Right forelimb (tissue), 1 donor: ENCODE data around the gene PCOLCE2.

Experiments used
- DNase-seq: peaks from one replicate; pipeline ENCODE4 v3.0.0-alpha.2; 2018

Gene PCOLCE2, protein sequence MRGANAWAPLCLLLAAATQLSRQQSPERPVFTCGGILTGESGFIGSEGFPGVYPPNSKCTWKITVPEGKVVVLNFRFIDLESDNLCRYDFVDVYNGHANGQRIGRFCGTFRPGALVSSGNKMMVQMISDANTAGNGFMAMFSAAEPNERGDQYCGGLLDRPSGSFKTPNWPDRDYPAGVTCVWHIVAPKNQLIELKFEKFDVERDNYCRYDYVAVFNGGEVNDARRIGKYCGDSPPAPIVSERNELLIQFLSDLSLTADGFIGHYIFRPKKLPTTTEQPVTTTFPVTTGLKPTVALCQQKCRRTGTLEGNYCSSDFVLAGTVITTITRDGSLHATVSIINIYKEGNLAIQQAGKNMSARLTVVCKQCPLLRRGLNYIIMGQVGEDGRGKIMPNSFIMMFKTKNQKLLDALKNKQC

DNA sequence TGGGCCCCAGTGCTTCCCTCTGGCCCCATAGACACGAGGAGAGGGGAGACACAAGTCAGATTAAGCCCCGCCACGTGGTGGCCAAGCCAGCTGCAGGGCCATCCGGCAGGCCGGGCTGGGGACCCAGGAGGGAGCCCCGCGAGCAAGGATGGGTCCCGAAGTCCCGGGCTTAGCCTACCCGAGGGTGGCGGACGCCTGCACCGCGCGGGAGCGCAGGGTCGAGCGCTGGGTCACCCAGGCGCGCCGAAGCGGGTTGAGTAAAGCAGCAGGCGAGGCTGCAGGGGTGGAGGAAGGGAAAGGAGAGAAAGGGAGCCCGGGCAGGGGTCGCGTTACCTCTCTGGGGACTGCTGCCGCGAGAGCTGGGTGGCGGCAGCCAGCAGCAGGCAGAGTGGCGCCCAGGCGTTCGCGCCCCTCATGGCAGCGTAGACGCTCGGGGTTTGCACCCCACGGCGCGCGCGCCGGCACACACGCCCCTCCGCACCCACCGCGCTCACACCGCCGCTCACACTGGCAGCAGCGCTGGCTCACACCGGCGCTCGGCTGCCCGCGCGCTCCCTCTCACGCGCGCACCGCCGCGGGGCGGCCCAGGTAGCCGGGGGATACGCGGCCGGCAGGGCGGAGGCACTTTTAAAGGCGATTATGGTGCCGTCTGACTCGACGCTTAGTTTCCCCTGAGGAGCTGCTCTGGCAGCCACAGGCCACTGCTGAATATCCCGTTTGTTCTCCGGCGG is at the start of gene PCOLCE2:
Gene PCOLCE2 (minus strand): TSS at position 603 of the 731 bp plus-strand sequence. CDS start 187 bp downstream, at position 416.
- DNase-seq = peak; percentile 64

DNA sequence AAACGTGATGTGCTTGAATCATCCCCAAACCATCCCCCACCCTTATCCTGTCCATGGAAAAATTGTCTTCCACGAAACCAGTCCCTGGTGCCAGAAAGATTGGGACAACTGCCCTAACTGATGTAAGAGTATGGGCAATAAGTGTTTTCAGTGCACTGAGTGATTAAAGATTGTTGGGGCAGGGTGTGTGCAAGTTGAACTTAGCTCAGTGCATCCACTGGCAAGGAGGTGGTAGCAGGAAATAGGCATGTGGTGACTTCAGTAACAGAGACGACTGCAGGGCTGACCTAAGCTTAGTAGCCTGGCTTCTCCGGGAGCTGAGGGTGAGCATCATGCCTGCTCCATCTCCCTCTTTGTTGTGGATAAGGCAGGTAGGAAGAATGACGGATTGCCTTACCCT is 47.1 kb upstream of the PCOLCE2 start:
- DNase-seq = no peak

DNA sequence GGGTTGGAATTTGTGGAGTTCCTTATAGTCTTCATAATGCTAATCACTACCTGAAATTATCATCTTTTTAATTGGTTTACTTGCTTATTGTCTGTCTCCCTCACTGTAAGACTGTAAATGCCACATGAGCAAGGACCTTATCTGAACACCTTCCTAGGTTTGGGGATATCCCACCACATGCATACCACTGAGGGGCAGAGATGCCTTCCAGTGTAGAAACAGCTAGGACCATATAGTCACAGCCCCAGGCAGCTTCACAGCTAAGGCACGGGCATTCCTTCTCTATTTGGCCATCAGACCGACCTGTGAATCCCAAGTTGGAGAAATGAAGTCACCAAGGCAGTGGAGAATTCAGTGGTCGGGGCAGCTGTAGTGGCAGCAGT is 46.0 kb upstream of the PCOLCE2 start:
- DNase-seq = no peak

DNA sequence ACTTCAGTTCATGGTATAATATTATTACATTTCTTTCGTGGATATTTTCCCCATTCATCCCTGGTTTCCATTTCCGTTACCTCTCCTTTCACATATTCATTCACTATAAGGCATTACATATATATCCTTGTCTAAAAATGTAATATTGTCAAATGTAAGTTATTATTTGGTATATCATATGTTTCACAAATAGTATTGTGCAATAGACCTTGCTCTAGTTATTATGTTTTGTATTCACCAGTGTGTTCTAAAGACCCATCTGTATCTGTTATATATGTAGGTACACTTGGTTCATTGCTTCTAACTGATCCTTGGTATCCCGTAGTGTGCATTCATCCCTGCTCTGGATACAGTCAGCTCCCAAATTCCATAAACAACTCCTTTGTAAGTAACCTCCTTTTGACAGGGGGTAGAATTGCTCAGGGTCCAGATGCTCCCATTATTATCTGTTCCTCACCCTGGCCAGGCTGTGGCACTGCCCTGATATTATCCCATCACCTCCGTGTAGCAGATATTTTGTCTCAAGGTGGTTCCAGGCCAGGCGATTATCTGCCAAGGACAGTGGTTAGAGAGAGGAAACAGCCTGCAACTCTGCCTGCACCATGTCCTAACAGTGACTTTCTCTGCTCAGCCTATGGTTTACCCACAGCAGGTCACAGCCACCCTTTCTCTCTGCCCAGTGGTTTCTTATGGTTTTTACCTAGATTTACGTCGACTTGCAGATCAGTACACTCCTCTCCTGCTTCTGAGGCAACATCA is 45.4 kb upstream of the PCOLCE2 start:
- DNase-seq = no peak

DNA sequence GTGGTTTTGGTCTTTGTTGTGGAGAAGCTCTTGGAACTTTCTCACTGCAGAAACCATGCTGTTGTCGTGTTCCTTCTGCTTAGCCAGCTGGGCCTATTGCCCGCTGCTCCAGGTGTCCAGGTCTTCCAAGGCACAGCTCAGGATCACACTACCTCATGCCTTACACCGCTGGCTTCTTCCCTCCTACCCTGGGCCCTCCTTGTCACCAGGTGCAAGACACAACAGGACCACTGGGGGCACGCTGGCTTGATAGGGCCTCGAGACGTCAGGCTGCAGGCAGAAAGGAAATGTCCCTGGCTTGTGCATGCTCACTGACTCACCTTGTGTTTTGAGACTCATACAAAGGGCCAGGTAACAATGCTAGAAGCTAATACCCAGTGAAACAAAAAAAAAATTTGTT is 42.3 kb upstream of the PCOLCE2 start:
- no peak for DNase-seq

DNA sequence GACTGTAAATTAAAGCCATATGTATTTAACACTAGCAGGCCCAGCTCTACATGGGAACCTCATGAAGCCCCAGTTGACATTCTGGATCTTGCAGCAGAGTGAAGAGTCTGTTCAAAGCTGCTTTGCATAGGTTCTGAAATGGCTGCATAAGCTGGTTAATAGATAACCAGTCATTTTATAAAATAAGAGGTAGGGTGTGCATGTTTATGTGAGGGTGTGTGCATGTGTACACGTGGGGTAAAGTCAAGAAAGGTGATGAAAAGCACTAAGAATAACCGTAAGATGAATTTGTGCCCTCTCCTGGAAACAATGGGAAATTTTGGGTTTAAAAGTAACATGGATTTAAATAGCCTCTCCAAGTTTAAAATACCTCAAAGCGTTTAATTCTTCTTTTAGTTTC is 41.6 kb upstream of the PCOLCE2 start:
- no peak for DNase-seq

DNA sequence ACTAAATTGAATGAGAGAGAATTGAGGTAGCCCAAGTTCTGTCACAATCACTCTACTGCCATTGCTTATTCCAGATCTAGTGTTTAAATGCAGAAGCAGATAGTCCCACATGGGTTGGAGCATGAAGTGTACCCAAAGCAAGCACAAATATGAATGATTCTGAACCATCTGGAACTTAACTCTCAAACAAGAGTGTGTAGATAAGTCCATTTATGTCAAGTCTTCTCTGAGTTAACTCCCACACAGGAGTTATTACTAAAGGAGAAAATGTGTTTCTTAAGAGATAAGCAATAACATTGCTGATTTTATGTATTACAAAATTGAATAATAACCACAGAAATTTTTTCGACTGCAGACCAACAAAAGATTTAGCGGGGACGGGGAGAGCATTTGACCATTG is 41.0 kb upstream of the PCOLCE2 start:
- no peak for DNase-seq

DNA sequence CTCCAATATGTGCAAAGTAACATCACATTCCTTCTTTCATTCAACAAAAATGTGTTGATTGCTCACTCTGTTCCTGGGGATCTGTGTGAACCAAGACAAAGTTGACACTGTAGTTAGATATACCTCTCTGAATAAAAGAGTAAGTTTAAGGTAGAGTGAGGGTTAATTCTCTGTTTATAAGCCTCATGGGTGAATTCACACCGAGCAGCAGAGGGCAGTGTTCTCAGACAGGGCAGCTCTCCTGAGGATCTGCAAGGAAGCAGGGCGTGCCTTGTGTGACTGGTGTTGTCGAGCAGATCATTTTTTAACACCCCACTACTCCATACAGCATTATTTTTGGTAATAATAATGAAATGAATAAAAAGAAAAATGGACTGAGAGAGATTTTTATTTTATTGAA is 40.2 kb upstream of the PCOLCE2 start:
- DNase-seq = no peak

DNA sequence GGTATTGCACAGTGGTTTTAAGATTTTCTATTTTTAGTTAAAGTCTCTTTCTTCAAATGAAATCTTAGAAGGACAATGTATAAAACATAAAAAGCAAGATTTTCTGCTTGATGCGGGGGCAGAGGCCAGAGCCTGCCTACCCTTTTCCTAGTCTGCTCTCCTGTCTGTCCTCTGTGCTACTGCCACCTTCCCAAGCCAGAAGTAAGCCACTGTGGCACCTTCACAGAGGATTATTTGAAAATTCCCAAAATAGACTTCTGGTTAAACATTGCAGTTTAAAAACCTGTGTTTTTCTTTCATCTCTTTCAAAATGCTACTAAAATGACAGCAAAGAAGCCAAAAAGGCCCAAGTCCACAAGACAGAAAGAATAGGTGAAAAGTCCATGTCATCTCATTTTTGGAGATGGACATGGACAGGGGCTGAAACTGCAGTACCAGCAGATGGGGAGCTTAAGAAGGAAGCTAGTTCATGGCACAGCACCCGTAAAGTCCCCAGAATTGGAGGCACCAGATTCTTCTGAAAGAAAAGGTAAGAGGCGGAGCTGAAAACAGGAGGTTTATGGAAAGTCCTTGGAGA is 37.6 kb upstream of the PCOLCE2 start:
- DNase-seq = no peak

DNA sequence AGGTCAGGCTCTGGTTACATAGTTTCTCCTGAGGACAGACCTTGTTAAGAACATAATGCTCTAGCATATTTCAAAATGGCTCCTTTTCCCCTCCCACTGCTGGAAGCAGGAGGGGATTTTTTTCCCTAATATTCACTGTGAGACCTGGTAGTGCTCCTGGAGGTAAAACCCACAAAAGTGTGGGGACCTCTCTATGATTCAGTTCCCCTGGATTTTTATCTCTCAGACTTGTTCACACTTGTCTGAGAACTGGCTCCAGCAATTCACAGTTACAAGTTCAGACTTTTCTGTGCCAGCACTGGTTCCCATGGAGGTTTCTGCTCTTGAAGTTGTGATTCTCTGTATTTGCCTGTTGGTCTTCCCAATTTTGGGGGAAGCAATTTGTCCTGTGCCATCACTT is 36.3 kb upstream of the PCOLCE2 start:
- no peak for DNase-seq

DNA sequence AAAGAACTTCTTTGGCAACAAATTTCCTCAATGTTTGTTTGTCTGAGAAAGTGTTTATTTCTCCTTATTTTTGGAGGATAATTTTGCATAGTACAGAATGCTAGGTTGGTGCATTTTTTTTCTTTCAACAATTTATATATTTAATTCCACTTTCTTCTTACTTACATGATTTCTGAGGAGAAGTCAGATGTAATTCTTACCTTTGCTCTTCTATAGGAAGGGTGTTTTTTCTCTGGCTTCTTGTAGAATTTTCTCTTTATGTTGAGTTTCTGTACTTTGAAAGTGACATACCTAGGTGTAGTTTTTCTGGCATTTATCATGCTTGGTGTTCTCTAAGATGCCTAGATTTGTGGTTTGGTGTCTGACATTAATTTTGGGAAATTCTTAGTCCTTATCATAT is 34.8 kb upstream of the PCOLCE2 start:
- no peak for DNase-seq

DNA sequence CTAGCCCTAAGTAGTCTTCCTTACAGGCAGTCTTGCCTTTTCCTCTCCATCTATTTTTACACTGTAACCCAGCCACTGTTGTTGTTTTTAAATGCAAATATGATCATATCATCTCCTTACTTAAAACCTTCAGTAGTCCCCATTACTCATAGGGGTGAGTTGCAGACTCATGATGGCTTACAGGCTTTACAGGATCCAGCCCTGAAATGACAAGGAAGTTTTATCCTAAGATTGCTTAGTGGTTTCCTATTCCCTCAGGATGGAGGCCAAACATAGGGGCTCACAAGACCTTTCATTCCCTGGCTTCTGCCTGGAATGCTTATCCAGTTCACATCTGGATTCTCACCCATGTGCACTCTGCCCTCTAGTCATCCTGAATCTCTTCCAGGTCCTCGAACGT is 27.7 kb upstream of the PCOLCE2 start:
- no peak for DNase-seq

DNA sequence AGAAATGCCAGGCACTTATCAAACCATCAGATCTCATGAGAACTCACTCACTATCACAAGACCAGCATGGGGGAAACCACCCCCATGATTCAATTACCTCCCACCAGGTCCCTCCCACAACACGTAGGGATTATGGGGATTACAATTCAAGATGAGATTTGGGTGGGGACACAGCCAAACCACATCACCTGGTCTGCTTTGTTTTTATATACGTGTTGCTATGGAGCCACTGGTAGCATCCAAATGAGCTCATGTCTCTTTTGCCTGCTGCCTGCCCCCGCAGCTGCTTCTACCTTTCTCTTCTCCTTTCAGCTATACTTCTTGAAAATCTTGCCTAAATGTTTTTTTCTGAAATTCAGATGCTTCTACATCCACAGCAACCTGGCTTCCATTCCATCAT is 26.8 kb upstream of the PCOLCE2 start:
- DNase-seq = no peak

DNA sequence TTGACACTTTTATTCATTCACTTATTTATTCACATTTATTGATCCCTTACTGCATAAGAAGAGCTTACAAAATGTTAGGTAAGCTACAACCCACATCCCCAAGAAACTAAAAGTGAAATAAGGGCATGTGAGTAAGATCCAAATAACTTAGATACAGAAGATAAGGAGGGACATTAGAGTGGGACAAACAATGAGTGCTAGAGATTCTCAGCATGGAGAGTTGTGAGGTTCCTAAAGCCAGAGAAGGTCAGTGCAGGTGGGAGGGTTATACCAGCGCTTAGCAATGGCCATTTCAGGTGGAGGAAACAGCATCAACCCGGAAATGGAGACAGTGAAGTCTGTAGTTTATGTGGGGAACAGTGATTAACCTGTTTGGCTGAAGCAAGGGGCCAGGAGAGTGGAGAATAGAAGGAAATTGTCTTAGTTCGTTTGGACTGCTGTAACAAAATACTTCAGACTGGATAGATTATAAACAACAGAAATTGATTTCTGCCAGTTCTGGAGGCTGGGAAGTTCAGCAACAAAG is 25.5 kb upstream of the PCOLCE2 start:
- DNase-seq = no peak

DNA sequence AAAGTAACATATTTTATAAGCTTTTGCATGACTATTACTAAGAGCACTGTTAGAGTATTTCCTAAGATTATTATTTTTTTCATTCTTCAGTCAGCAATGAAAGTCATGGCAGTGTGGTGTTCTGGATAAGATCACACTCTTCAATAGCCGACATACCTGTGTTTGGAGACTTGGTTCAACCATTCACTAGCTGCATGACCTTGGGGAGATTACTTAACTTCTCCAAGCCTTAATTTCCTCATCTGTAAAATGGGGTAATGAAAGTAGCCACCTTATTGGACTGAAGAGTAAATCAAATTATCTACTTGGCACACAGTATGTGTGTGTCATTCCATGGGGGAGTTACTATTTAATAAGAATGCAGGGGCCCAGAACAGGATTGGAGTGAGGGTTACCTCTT is 24.5 kb upstream of the PCOLCE2 start:
- no peak for DNase-seq

DNA sequence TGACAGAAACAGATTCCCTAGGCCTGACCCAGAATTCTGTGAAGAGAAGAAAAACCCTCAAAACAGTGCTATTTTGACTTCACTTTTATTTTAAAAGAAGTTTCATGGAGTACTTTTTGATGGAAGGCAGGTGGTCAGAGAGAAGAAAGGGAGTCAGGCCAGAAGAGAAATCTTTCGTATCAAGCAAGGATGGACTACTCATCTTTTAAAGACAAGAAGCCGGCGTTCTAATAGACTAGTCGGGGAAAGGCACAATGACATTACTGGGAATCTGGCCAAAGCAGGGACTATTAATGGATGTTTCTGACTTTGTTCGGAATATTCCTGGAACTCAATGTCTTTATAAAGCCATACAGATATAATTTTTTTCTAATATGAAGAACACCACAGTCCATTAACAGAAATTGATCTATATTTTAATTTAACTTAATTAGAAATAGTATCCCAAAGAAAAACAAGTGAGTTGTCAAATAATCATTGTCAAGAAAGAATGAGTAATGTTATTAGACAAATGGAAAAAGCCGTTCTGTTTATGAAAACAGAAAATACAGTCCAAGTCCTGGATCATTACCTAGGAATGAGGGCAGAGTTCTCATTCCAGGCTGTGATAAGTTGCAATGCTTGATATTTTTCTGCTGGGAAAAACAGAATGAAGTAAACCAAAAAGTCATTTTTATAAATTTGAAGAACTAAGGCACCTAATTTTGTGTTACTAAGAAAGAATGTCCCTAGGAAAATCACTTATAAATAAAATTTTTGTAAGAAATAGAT is 23.7 kb upstream of the PCOLCE2 start:
- no peak for DNase-seq

DNA sequence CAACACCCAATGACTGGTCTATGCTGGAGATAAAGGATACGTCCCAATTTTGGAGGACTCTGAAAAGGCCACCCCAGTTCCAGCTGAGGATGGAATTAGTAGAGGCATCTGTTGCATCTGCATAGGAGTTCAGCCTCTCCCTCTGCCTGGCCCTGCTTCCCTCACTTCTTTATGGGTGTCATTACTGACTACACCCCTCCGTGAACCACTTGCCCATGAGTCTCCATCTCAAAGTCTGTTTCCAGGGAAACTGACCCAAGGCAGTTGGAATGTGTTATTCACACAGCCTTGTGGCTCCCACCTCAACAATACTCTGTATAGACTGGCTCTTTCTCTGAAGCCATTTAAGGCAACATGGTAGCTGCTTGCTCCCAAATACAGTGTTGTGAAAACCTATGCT is 21.4 kb upstream of the PCOLCE2 start:
- DNase-seq = no peak

DNA sequence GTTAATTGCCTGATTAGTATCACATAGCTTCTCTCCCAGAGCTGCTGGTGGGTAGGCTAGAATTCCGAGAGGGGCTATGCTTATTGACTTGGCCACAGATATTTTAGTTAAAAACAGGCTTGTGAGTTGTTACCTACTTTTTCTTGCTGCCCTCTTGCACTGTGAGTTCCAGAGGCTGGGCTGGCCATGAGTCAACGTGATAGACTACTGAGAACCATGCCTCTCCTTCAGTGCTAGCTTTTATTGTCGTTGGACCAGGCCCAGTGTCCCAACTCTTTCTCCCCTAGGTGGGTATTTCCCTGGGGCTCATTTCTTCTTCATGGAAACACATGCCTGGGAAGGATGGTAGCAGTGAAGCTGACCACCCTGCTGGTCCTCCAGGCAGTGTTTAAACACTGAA is 20.4 kb upstream of the PCOLCE2 start:
- DNase-seq = no peak

DNA sequence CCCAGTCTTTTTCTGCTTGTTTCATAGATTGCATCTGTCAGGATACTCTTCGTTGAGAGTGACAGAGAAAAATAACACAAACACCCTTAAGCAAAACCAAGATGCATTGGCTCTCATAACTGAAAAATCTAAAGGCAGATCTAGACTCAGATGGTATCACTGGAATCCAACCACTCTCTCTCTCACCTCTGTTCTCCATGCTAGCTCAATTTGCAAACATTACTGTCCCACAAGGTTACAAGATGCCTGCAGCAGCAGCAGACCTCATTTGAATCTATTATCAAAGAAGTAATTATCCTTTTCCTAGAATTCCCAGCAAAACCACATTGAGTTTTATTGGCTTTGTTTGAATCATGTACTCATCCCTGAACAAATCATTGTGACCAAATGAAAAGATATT is 19.1 kb upstream of the PCOLCE2 start:
- no peak for DNase-seq

DNA sequence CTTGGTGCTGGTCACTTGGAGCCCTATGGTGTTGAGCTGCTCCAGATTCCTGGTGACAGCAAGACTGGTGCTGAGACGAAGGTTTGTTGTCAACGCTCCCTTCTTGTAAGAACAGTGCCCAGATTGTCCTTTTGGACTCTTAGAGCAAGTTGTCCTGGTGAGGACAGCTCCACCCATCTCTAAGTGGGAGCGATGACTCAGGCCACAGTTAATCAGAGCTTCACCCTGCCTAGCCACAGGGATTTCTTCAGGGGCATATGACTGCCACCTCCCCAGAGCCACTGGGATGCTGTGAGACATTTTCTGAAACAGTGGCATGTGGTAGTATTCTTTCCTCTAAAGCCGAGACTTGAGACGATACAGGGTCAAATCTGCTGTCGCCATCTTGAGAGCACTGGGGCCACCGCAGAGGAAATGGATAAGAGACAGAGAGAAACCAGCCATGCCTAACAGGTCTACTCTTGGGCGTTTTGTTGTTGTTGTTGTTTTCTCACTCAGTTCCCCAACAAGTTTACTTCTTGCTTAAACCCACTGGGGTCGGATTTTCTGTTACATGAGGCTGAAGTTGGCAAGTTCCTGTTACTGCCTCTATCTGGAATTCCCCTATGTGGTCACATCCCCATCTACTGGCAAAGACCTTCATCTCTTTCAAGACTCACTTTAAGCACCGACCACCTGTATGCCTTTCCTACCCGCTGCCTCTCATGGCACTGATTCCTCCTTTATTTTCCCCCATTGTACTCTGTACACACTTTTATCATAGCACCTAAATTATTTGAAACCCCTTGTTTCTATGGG is 16.0 kb upstream of the PCOLCE2 start:
- DNase-seq = no peak

DNA sequence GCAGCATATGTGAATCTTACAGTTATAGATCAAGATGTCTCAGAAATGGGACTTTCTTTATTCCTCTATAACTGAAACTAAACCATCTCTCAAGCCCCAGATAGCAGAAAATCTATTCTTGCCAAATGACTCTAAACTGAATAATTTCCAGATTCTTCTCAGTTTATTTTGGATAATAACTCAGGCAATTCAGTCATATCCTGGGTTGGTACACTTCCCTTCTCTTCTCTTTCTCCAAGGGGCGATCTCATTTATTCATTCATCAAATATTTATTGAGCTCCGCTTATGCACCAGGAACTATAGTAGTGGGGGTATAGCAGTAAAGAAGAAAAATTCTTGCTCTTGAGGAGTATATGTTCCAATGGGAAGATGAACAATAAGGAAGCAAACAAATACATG is 13.5 kb upstream of the PCOLCE2 start:
- no peak for DNase-seq
